Measurements from ENCODE around the gene NOP16. TPM values are rescaled to one million over a fixed set of nuclear protein-coding genes. Genes with fewer than 3 reads are reported as not detected.

Gene NOP16
- total RNA-seq, 1 donor from 2014 or later = 23.5 TPM

GRCh38 chr5:176401281-176402205 is 13.1 kb upstream of the NOP16 start:
- no peak overlapping the region for H3K4me3 ChIP-seq (ENCODE audit: low read depth, low read length)
- no peak for TF ChIP-seq CTCF (conservative IDR thresholded peaks at IDR 0.05; ENCODE audit: low read depth, low read length)
- no peak for DNase-seq (ENCODE audit: low read depth)

- no peak for DNase-seq (ENCODE audit: low read depth)
These were observed 12.2 kb upstream of the NOP16 start for GRCh38 chr5:176400382-176401156.

GRCh38 chr5:176397736-176398420 is 9.5 kb upstream of the NOP16 start:
- no peak overlapping the region for H3K4me3 ChIP-seq (ENCODE audit: low read depth, low read length)
- no peak for DNase-seq (ENCODE audit: low read depth)
- TF ChIP-seq CTCF (conservative IDR thresholded peaks at IDR 0.05; ENCODE audit: low read depth, low read length) = no peak

More at GRCh38 chr5:176400382-176401156, 12.2 kb upstream of the NOP16 start:
- TF ChIP-seq CTCF (conservative IDR thresholded peaks at IDR 0.05; ENCODE audit: low read depth, low read length) = no peak
- H3K4me3 ChIP-seq (ENCODE audit: low read depth, low read length) = no peak overlapping the region

- no peak for DNase-seq (ENCODE audit: low read depth)
- no peak overlapping the region for H3K4me3 ChIP-seq (ENCODE audit: low read depth, low read length)
- no peak for TF ChIP-seq CTCF (conservative IDR thresholded peaks at IDR 0.05; ENCODE audit: low read depth, low read length)
These were observed 7.9 kb upstream of the NOP16 start for GRCh38 chr5:176396330-176396729.

- no peak overlapping the region for H3K4me3 ChIP-seq (ENCODE audit: low read depth, low read length)
- no peak for DNase-seq (ENCODE audit: low read depth)
- TF ChIP-seq CTCF (conservative IDR thresholded peaks at IDR 0.05; ENCODE audit: low read depth, low read length) = no peak
These were observed 6.7 kb upstream of the NOP16 start for GRCh38 chr5:176394881-176395675.

- TF ChIP-seq CTCF (conservative IDR thresholded peaks at IDR 0.05; ENCODE audit: low read depth, low read length) = no peak
- no peak overlapping the region for H3K4me3 ChIP-seq (ENCODE audit: low read depth, low read length)
- no peak for DNase-seq (ENCODE audit: low read depth)
These were observed 5.7 kb upstream of the NOP16 start for GRCh38 chr5:176394096-176394495.

Measured in epithelial cell of proximal tubule (primary cell).